K562 (cell line): ENCODE results near the gene SUPT16H.

Experiments used
- CSDE1 ChIP-seq, 2 experiments: fragments of 450-650 bp; IDR thresholded peaks; 2 replicates each; pipeline ENCODE4 v1.6.1; 2016; ENCODE audit warnings: mild to moderate bottlenecking in 1 of 2
- CTCF ChIP-seq, 3 experiments: IDR thresholded peaks in 2 of 3; conservative IDR thresholded peaks in 1 of 3; 2 replicates each; pipeline ENCODE4 v1.5.1; 2011 to 2012; ENCODE audit warnings: low read length in 3 of 3, mild to moderate bottlenecking in 3 of 3, control low read depth in 2 of 3, improper control_type of control experiment in 1 of 3, inconsistent platforms in 1 of 3, low read depth in 1 of 3, mixed read lengths in 1 of 3, moderate library complexity in 1 of 3; ENCODE audit not compliant: insufficient read depth in 2 of 3
- GTF2F1 ChIP-seq: IDR thresholded peaks from 2 replicates; pipeline ENCODE4 v1.6.1; 2011; ENCODE audit warnings: low read depth, low read length, improper control_type of control experiment
- IRF9 ChIP-seq: fragments of 450-650 bp; IDR thresholded peaks from 2 replicates; pipeline ENCODE4 v1.6.1; 2016; ENCODE audit warnings: missing biosample characterization, missing genetic modification characterization
- NR2C2 ChIP-seq, 2 experiments: fragments of 200-800 bp in 1 of 2; sonication (Bioruptor generic) in 1 of 2; sonication (generic) in 1 of 2; formaldehyde crosslinking in 1 of 2; IDR thresholded peaks; 2 replicates each; pipeline versions ENCODE4 v1.6.1 to v1.8.0; 2016 to 2022; ENCODE audit warnings: mild to moderate bottlenecking in 1 of 2, missing compliant biosample characterization in 1 of 2, missing genetic modification characterization in 1 of 2, missing genetic modification reagents in 1 of 2
- YY1 ChIP-seq, 3 experiments: IDR thresholded peaks; 2 replicates each; pipeline ENCODE4 v1.6.1; 2011; ENCODE audit warnings: low read length in 2 of 3, mild to moderate bottlenecking in 2 of 3, moderate library complexity in 2 of 3, borderline replicate concordance in 1 of 3, control low read depth in 1 of 3, low read depth in 1 of 3; ENCODE audit not compliant: insufficient read depth in 3 of 3, insufficient replicate concordance in 2 of 3, control insufficient read depth in 1 of 3, insufficient read length in 1 of 3; ENCODE audit errors: extremely low read depth in 1 of 3
- ZNF280B ChIP-seq: fragments of 250-450 bp; sonication (Bioruptor Pico); IDR thresholded peaks from 2 replicates; pipeline ENCODE4 v1.5.1; 2021; ENCODE audit warnings: mild to moderate bottlenecking

- TF ChIP-seq NR2C2 (CRISPR knock-in tag; IDR thresholded peaks at IDR 0.05) (no peak), NR2C2 (tag; IDR thresholded peaks at IDR 0.05) (no peak), ZNF280B (CRISPR knock-in tag) (no peak), CTCF (IDR thresholded peaks at IDR 0.05 in 2 of 3, conservative IDR thresholded peaks at IDR 0.05 in 1 of 3; ENCODE audit: insufficient read depth in 2 of 3, low read depth in 1 of 3, low read length in 3 of 3) (no peak), IRF9 (tag) (no peak), GTF2F1 (no peak), YY1 (IDR thresholded peaks at IDR 0.05; ENCODE audit: borderline replicate concordance in 1 of 3, control insufficient read depth in 1 of 3, extremely low read depth in 1 of 3, insufficient read depth in 3 of 3, insufficient read length in 1 of 3, insufficient replicate concordance in 2 of 3, low read depth in 1 of 3, low read length in 2 of 3) (no peak), CSDE1 (IDR thresholded peaks at IDR 0.05) (no peak)
These were observed 36.6 kb downstream of the SUPT16H start for GRCh38 chr14:21347201-21347600.
